Lower leg skin (tissue), 4 donors: ENCODE results near the gene NPAS2. TPM values are rescaled to one million over a fixed set of nuclear protein-coding genes. Genes with fewer than 3 reads are reported as not detected.

ENCODE experiments used
- DNase-seq, 2 donors: peaks; one replicate each; pipeline ENCODE4 v3.0.0-alpha.2; 2019; ENCODE audit warnings: low spot score in 2 of 2
- H3K4me3 ChIP-seq: fragments of 200-600 bp; sonication (generic); 2 replicates; pipeline ENCODE4 v1.5.1; 2017; ENCODE audit warnings: mild to moderate bottlenecking, low read depth; ENCODE audit not compliant: poor library complexity, severe bottlenecking
- POLR2A ChIP-seq, 2 donors: fragments of 450-650 bp; IDR thresholded peaks; one replicate each; pipeline ENCODE4 v1.6.1; 2016 to 2017; ENCODE audit warnings: antibody characterized with exemption in 2 of 2, mild to moderate bottlenecking in 1 of 2, moderate library complexity in 1 of 2
- WGBS, 2 donors: methylation state at CpG; one replicate each; pipeline ENCODE4 v1.1.5; 2018; 5-methylcytosine and 5-hydroxymethylcytosine counted together
- intact Hi-C: fragments of 100-400 bp; cut with DNase I; formaldehyde crosslinking; loops from one replicate; pipeline ENCODE4 v1.15.0; 2023; ENCODE audit warnings: low total_unique reads
- total RNA-seq, 4 donors: library from RNA; depleted of rRNA; stranded (reverse); fragments of >200 nt; gene quantifications; one replicate each; pipeline ENCODE4 v1.1.0, GENCODE V29; 2016
- TF ChIP-seq, protein P1 (sequence below), 3 donors: fragments of 450-650 bp; IDR thresholded peaks; one replicate each; pipeline ENCODE4 v1.5.1; 2016; ENCODE audit warnings: antibody characterized with exemption in 3 of 3, mild to moderate bottlenecking in 3 of 3, moderate library complexity in 2 of 3

Gene NPAS2
- total RNA-seq, 4 donors from 2014 or later: 58.0 to 75.5 (median 62.1) TPM

DNA sequence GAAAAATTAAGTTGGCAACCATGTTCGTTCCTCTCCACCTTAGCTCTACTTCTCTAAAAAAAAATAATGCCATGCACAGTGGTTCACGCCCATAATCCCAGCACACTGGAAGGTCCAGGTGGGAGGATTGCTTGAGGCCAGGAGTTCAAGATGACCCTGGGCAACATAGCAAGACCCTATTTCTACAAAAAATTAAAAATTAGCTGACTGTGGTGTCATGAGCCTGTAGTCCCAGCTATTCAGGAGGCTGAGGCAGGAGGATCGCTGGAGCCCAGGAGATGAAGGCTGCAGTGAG lies 40.1 kb upstream of the NPAS2 start:
- intact Hi-C loops: no loop called here
- H3K4me3 ChIP-seq: no peak overlapping the region
- DNase-seq: no peak
- TF ChIP-seq, protein P1, sequence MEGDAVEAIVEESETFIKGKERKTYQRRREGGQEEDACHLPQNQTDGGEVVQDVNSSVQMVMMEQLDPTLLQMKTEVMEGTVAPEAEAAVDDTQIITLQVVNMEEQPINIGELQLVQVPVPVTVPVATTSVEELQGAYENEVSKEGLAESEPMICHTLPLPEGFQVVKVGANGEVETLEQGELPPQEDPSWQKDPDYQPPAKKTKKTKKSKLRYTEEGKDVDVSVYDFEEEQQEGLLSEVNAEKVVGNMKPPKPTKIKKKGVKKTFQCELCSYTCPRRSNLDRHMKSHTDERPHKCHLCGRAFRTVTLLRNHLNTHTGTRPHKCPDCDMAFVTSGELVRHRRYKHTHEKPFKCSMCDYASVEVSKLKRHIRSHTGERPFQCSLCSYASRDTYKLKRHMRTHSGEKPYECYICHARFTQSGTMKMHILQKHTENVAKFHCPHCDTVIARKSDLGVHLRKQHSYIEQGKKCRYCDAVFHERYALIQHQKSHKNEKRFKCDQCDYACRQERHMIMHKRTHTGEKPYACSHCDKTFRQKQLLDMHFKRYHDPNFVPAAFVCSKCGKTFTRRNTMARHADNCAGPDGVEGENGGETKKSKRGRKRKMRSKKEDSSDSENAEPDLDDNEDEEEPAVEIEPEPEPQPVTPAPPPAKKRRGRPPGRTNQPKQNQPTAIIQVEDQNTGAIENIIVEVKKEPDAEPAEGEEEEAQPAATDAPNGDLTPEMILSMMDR (IDR thresholded peaks at IDR 0.05): no peak
- no peak for TF ChIP-seq POLR2A (IDR thresholded peaks at IDR 0.05)
- 95 to 96% methylated on average over 3 of the region's 3 CpGs for WGBS, 2 donors

DNA sequence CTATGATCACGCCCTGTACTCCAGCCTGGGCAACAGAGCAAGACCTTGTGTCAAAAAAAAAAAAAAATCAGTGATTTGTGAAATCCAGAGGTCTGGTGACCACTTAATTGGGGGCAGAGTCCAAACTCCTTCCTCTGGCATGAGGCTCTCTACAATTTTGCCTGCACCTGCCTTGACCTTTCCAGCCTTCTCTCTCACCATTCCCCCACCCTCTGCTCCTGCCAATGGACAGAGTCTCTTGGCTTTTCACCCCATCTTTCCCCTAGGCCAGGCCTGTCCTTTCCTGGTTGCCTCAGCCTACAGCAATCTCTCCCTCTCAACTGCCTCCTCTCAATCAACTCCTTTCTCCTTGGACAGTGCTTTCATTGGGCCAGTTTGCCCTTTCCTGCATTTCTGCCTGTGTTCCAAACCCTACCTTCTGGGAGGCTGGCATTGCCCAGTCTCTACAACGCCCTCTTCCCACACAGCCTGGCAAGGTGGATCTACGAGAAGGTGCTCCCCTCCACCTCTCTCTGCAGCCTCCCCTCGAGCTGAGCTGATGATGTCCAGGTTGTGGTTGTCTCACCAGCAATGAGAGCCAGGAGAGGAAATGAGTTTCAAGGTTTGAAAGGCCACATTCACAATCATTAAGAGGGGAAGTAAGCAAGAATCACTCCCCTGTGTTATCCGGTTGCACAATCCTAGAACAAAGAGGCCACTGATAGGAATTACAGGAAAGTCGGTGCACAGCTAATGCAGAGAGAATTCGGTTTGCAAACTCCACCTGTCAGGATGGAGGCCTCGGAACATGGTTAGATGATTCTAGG lies 39.5 kb upstream of the NPAS2 start:
- DNase-seq: no peak
- intact Hi-C loops: no loop called here
- no peak for TF ChIP-seq POLR2A (IDR thresholded peaks at IDR 0.05)
- TF ChIP-seq, protein P1 (IDR thresholded peaks at IDR 0.05): peak in 1 of 3 donors; percentile 7
- WGBS, 2 donors: 65 to 68% methylated on average over 8 of the region's 8 CpGs
- no peak overlapping the region for H3K4me3 ChIP-seq

DNA sequence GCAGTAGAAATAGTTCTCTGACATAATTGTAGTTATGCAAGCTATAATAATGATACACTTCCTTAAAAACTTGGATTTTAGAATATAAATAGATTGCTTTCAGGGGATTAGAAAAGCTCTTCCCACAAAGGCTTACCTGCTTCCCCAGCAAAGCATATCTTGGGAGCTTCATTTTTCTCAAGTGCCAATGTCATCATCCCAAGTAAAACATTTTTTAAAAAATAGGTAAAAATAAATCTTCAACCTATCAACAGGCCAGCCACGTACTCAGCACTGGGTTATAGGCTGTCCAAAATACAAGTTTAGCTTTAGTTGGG lies 39.0 kb upstream of the NPAS2 start:
- intact Hi-C loops: no loop called here
- TF ChIP-seq, protein P1 (IDR thresholded peaks at IDR 0.05): no peak
- TF ChIP-seq POLR2A (IDR thresholded peaks at IDR 0.05): no peak
- 85 to 91% methylated on average over 1 of the region's 1 CpG for WGBS, 2 donors

DNA sequence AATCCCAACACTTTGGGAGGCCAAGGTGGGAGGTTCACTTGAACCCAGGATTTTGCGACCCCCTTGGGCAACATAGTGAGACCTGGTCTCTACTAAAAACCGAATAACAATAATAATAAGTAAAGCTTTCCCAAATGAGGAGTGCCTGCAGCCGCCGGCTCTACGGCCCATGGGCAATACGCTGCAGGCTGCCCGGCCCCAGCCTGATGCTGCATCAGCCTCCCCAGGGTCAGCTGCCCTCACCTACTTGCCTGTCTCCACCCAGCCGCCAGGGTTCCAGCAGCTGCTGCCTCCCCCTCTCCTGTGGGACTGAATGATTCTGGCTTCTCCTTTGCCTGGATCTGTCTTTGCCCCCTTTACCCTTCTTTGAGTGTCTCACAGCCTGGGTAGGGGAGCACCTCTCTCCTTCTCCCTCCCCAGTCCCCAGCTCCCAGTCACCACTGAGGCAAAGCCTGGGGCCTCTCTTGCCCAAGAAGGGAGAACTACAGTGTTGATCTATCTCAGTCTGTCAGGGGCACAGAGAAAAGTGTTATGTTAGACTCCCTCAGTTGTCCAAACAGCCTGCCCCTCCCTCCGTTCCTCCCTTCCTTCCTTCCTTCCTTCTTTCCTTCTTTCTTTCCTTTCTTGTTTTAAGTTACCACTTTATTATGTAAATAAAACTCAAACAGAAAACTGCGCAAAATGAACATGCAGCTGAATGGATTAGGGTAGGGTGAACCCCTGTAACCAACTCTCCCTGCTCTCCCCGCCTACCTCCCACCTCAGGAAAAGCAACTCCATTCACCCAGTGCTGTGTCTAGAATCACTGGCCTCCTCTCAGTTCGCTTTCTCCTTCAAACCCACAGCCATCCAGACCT lies 38.2 kb upstream of the NPAS2 start:
- TF ChIP-seq, protein P1 (IDR thresholded peaks at IDR 0.05): no peak
- no peak for TF ChIP-seq POLR2A (IDR thresholded peaks at IDR 0.05)
- intact Hi-C loops: no loop called here
- no peak overlapping the region for H3K4me3 ChIP-seq
- 87 to 94% methylated on average over 11 to 12 of the region's 12 CpGs for WGBS, 2 donors
- DNase-seq: peak in 1 of 2 donors; percentile 76

More for the DNA sequence above, 39.0 kb upstream of the NPAS2 start:
- H3K4me3 ChIP-seq: no peak overlapping the region
- DNase-seq: no peak

DNA sequence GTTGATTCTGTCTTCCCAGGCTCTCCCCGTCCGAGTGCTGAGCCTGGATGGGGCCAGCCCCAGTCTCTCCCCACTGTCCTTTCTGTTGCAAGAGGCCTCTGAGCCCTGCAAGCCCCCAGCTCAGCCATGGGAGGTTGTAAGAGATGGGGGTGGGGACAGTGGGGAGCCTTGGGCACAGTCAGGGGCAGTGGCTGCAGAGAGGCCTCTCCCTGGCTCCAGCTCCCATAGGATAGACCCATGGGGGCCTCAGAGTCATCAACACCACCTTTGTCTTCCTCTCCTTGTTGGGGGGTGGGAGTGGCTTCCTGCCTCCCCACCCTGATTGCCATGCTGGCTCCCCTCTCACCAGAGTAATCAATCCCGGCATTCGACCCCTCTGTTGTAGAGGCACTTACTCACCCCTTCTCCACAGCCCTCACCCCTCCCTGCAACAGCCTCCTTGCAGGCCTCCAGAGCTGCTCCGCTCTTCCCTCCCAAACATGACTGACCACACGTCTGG lies 37.5 kb upstream of the NPAS2 start:
- intact Hi-C loops: no loop called here
- DNase-seq: peak in 1 of 2 donors; percentile 69
- 90 to 93% methylated on average over 6 of the region's 6 CpGs for WGBS, 2 donors
- no peak overlapping the region for H3K4me3 ChIP-seq
- no peak for TF ChIP-seq POLR2A (IDR thresholded peaks at IDR 0.05)
- TF ChIP-seq, protein P1 (IDR thresholded peaks at IDR 0.05): no peak
